ENCODE results near the gene DNAJB8. TPM values are rescaled to one million over a fixed set of nuclear protein-coding genes. Genes with fewer than 3 reads are reported as not detected.

DNAJB8 gene
- total RNA-seq, 1 experiment from 2014 or later: not detected

GRCh38 chr3:128486205-128486628 is 19.5 kb upstream of the DNAJB8 start:
- Histone ChIP-seq H2BK15ac (ENCODE audit: low read depth, low read length) (no peak overlapping the region), H3K4me2 (ENCODE audit: insufficient read depth, insufficient read length, low read length) (peak overlapping the region; percentile 35), H3K79me1 (ENCODE audit: insufficient read depth, low read depth, low read length, poor library complexity, severe bottlenecking) (no peaks in the 10 kb centered on the region), H3K23me2 (ENCODE audit: insufficient read length, low read depth, low read length, poor library complexity, severe bottlenecking) (peaks cover 25% of the 10 kb centered on the region), H4K20me1 (ENCODE audit: control insufficient read depth, insufficient read depth, insufficient read length) (peaks cover 7% of the 10 kb centered on the region), H3K9ac (ENCODE audit: extremely low read depth, insufficient read length, low read length) (no peak overlapping the region), H3K14ac (ENCODE audit: insufficient read depth, low read length) (no peak overlapping the region), H2AFZ (ENCODE audit: low read length) (no peak overlapping the region), H3K56ac (ENCODE audit: insufficient read length, low read depth, low read length) (no peak overlapping the region), H3K79me2 (ENCODE audit: insufficient read depth, low read length) (no peaks in the 10 kb centered on the region), H2BK5ac (ENCODE audit: insufficient read length, low read length) (no peak overlapping the region), H4K91ac (ENCODE audit: insufficient read length, low read depth, low read length) (no peak overlapping the region), H4K5ac (ENCODE audit: insufficient read length, low read depth, low read length) (no peak overlapping the region), H4K8ac (replicated peaks; ENCODE audit: insufficient read length, low read depth, low read length) (no peak overlapping the region), H3K27ac (ENCODE audit: insufficient read length, low read depth, low read length) (no peak overlapping the region), H2BK20ac (ENCODE audit: low read depth, low read length, poor library complexity, severe bottlenecking) (no peak overlapping the region), H3T11ph (ENCODE audit: low read length) (no peak overlapping the region), H3K23ac (ENCODE audit: insufficient read length, low read depth, low read length) (no peak overlapping the region), H3K27me3 (ENCODE audit: insufficient read depth, low read length) (peaks cover 88% of the 10 kb centered on the region), H3K4me1 (ENCODE audit: insufficient read depth, low read length) (peaks cover 2% of the 10 kb centered on the region; the same call in 1 of the 2 replicates), H3K9me3 (ENCODE audit: control insufficient read depth, low read depth, low read length) (no peaks in the 10 kb centered on the region), H2BK120ac (ENCODE audit: low read depth, low read length, poor library complexity, severe bottlenecking) (no peak overlapping the region), H3K18ac (ENCODE audit: insufficient read length, low read depth, low read length) (no peak overlapping the region), H2AK5ac (ENCODE audit: insufficient read length, low read length) (no peak overlapping the region), H2BK12ac (ENCODE audit: insufficient read length, low read depth, low read length) (no peak overlapping the region), H3K4ac (ENCODE audit: low read depth, low read length) (no peak overlapping the region)
- Mint-ChIP-seq H3K36me3 (ENCODE audit: insufficient read depth in 1 of 3, low read depth in 3 of 3) (peaks cover 0 to 2% (median 0%) of the 10 kb centered on the region in 3 experiments; a peak in 2 of 7 replicates), H3K27ac (peak overlapping the region in 1 of 3 experiments; percentile 74; a peak in 1 of 7 replicates), H3K9me3 (peaks cover 2 to 3% of the 10 kb centered on the region in 2 experiments; a peak in 2 of 5 replicates), H3K4me3 (peak overlapping the region; percentile 58 to 81), H3K27me3 (ENCODE audit: low read depth) (peaks cover 99% of the 10 kb centered on the region), H3K4me1 (peaks cover 52 to 73% of the 10 kb centered on the region in 2 experiments)
- TF ChIP-seq CTCF (conservative IDR thresholded peaks at IDR 0.05): no peak
- WGBS (ENCODE audit: extremely low coverage, insufficient read length, low lambda C conversion rate): no CpG with 5 or more reads among the region's 14 CpGs
- no peak for DNase-seq

All from H9 (cell line).